Vein endothelial cell (primary cell): ENCODE results near the gene USP17L28. TPM values are rescaled to one million over a fixed set of nuclear protein-coding genes. Genes with fewer than 3 reads are reported as not detected.

Experiments used
- total RNA-seq: library from RNA; depleted of rRNA; stranded (reverse); fragments of >200 nt; gene quantifications from 2 replicates; pipeline ENCODE4 v1.2.3, GENCODE V29; 2012

Gene USP17L28
- total RNA-seq = not detected in 2 replicates

GRCh38 chr4:9348593-9348992 is at the start of gene USP17L28:
Gene USP17L28, plus strand, starts transcription at chr4:9348893. Its CDS starts 0 bp downstream, at chr4:9348893.

GRCh38 chr4:9324865-9325264 is 23.8 kb upstream of the USP17L28 start, which contains the start of gene USP17L24:
Gene USP17L24, plus strand, starts transcription at chr4:9325165. Its CDS starts 0 bp downstream, at chr4:9325165.

GRCh38 chr4:9329611-9330010 is 19.1 kb upstream of the USP17L28 start, which contains the start of gene USP17L25:
Gene USP17L25, plus strand, starts transcription at chr4:9329911. Its CDS starts 0 bp downstream, at chr4:9329911.

GRCh38 chr4:9334358-9334757 is 14.3 kb upstream of the USP17L28 start, which contains the start of gene USP17L26:
Gene USP17L26, plus strand, starts transcription at chr4:9334658. Its CDS starts 0 bp downstream, at chr4:9334658.

GRCh38 chr4:9339103-9339502 is 9.6 kb upstream of the USP17L28 start, which contains the start of gene USP17L5:
Gene USP17L5, plus strand, starts transcription at chr4:9339403. Its CDS starts 0 bp downstream, at chr4:9339403.

GRCh38 chr4:9343848-9344247 is 4.8 kb upstream of the USP17L28 start, which contains the start of gene USP17L27:
Gene USP17L27, plus strand, starts transcription at chr4:9344148. Its CDS starts 0 bp downstream, at chr4:9344148.

GRCh38 chr4:9353338-9353737 is 4.6 kb downstream of the USP17L28 start, which contains the start of gene USP17L29:
Gene USP17L29, plus strand, starts transcription at chr4:9353638. Its CDS starts 0 bp downstream, at chr4:9353638.

GRCh38 chr4:9362829-9363228 is 14.1 kb downstream of the USP17L28 start, which contains the start of gene USP17L30:
Gene USP17L30, plus strand, starts transcription at chr4:9363129. Its CDS starts 0 bp downstream, at chr4:9363129.

Other genes starting within 250 kb of the USP17L28 start
- gene FAM90A26, start 178.5 kb upstream of the USP17L28 start, total RNA-seq = not detected in 2 replicates
- gene USP17L10, start 138.2 kb upstream of the USP17L28 start, total RNA-seq = not detected in 2 replicates
- gene USP17L11, start 133.5 kb upstream of the USP17L28 start, total RNA-seq = not detected in 2 replicates
- not detected in 2 replicates for gene USP17L12, start 128.7 kb upstream of the USP17L28 start, total RNA-seq
- gene USP17L13, start 124.0 kb upstream of the USP17L28 start, total RNA-seq = not detected in 2 replicates
- gene USP17L15, start 114.5 kb upstream of the USP17L28 start, total RNA-seq = not detected in 2 replicates
- not detected in 2 replicates for gene USP17L17, start 105.0 kb upstream of the USP17L28 start, total RNA-seq
- not detected in 2 replicates for gene USP17L18, start 100.3 kb upstream of the USP17L28 start, total RNA-seq
- gene USP17L19, start 95.5 kb upstream of the USP17L28 start, total RNA-seq = not detected in 2 replicates
- not detected in 2 replicates for gene USP17L20, start 90.8 kb upstream of the USP17L28 start, total RNA-seq
- gene USP17L21, start 86.0 kb upstream of the USP17L28 start, total RNA-seq = not detected in 2 replicates
- gene USP17L22, start 81.3 kb upstream of the USP17L28 start, total RNA-seq = not detected in 2 replicates
- not detected in 2 replicates for gene USP17L24, start 23.7 kb upstream of the USP17L28 start, total RNA-seq
- gene USP17L25, start 19.0 kb upstream of the USP17L28 start, total RNA-seq = not detected in 2 replicates
- gene USP17L26, start 14.2 kb upstream of the USP17L28 start, total RNA-seq = not detected in 2 replicates
- gene USP17L5, start 9.5 kb upstream of the USP17L28 start, total RNA-seq = not detected in 2 replicates
- not detected in 2 replicates for gene USP17L27, start 4.7 kb upstream of the USP17L28 start, total RNA-seq
- not detected in 2 replicates for gene USP17L29, start 4.7 kb downstream of the USP17L28 start, total RNA-seq
- gene USP17L30, start 14.2 kb downstream of the USP17L28 start, total RNA-seq = not detected in 2 replicates
- not detected in 2 replicates for gene DEFB131A, start 95.5 kb downstream of the USP17L28 start, total RNA-seq